ENCODE data around the gene ZSCAN9. TPM values are rescaled to one million over a fixed set of nuclear protein-coding genes. Genes with fewer than 3 reads are reported as not detected.

The ZSCAN9 gene
- total and polyA plus RNA-seq, 2 of the 13 experiments (the other 11 are each of a cell fraction or from before 2014, with no cell fraction given): 14.6 to 17.8 TPM

GRCh38 chr6:28225056-28225834 lies at the start of gene ZSCAN9 (continued):
- TF ChIP-seq, protein P1, sequence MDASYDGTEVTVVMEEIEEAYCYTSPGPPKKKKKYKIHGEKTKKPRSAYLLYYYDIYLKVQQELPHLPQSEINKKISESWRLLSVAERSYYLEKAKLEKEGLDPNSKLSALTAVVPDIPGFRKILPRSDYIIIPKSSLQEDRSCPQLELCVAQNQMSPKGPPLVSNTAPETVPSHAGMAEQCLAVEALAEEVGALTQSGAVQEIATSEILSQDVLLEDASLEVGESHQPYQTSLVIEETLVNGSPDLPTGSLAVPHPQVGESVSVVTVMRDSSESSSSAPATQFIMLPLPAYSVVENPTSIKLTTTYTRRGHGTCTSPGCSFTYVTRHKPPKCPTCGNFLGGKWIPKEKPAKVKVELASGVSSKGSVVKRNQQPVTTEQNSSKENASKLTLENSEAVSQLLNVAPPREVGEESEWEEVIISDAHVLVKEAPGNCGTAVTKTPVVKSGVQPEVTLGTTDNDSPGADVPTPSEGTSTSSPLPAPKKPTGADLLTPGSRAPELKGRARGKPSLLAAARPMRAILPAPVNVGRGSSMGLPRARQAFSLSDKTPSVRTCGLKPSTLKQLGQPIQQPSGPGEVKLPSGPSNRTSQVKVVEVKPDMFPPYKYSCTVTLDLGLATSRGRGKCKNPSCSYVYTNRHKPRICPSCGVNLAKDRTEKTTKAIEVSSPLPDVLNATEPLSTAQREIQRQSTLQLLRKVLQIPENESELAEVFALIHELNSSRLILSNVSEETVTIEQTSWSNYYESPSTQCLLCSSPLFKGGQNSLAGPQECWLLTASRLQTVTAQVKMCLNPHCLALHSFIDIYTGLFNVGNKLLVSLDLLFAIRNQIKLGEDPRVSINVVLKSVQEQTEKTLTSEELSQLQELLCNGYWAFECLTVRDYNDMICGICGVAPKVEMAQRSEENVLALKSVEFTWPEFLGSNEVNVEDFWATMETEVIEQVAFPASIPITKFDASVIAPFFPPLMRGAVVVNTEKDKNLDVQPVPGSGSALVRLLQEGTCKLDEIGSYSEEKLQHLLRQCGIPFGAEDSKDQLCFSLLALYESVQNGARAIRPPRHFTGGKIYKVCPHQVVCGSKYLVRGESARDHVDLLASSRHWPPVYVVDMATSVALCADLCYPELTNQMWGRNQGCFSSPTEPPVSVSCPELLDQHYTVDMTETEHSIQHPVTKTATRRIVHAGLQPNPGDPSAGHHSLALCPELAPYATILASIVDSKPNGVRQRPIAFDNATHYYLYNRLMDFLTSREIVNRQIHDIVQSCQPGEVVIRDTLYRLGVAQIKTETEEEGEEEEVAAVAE (CRISPR knock-in tag; IDR thresholded peaks at IDR 0.05; ENCODE audit: borderline replicate concordance): no peak
- TF ChIP-seq FOXJ3 (CRISPR knock-in tag; IDR thresholded peaks at IDR 0.05; ENCODE audit: borderline replicate concordance) (no peak), ZNF354B (CRISPR knock-in tag; IDR thresholded peaks at IDR 0.05) (no peak), ZNF274 (CRISPR knock-in tag; IDR thresholded peaks at IDR 0.05) (peak; percentile 89; the same call in 1 of the 2 replicates), ZBTB10 (CRISPR knock-in tag; IDR thresholded peaks at IDR 0.05; ENCODE audit: borderline replicate concordance) (peak; percentile 12; the same call in 1 of the 2 replicates), CENPT (CRISPR knock-in tag; IDR thresholded peaks at IDR 0.05; ENCODE audit: low read depth) (no peak), CHCHD3 (CRISPR knock-in tag; IDR thresholded peaks at IDR 0.05) (0 out of 2 replicates have a peak, but pooled peaks have one; percentile 11), RXRA (CRISPR knock-in tag; IDR thresholded peaks at IDR 0.05) (peak; percentile 85), PHF8 (CRISPR knock-in tag; IDR thresholded peaks at IDR 0.05) (peak; percentile 95), CERS6 (CRISPR knock-in tag; IDR thresholded peaks at IDR 0.05) (no peak), EZH2 (conservative IDR thresholded peaks at IDR 0.05; ENCODE audit: low read depth, low read length) (no peak), ATF7-NPFF (CRISPR knock-in tag; IDR thresholded peaks at IDR 0.05; ENCODE audit: low read depth) (peak; percentile 86; the same call in 1 of the 2 replicates), ZNF224 (CRISPR knock-in tag; IDR thresholded peaks at IDR 0.05) (peak; percentile 54; the same call in 1 of the 2 replicates), ZNF138 (CRISPR knock-in tag; IDR thresholded peaks at IDR 0.05; ENCODE audit: low read depth) (peak; percentile 45; the same call in 1 of the 2 replicates), IKZF4 (CRISPR knock-in tag; IDR thresholded peaks at IDR 0.05; ENCODE audit: borderline replicate concordance, low read depth, not compliant biosample characterization) (peak; percentile 58), ZFYVE20 (CRISPR knock-in tag; IDR thresholded peaks at IDR 0.05; ENCODE audit: borderline replicate concordance, low read depth) (0 out of 2 replicates have a peak, but pooled peaks have one; percentile 46)
- TF ChIP-seq, protein P2, sequence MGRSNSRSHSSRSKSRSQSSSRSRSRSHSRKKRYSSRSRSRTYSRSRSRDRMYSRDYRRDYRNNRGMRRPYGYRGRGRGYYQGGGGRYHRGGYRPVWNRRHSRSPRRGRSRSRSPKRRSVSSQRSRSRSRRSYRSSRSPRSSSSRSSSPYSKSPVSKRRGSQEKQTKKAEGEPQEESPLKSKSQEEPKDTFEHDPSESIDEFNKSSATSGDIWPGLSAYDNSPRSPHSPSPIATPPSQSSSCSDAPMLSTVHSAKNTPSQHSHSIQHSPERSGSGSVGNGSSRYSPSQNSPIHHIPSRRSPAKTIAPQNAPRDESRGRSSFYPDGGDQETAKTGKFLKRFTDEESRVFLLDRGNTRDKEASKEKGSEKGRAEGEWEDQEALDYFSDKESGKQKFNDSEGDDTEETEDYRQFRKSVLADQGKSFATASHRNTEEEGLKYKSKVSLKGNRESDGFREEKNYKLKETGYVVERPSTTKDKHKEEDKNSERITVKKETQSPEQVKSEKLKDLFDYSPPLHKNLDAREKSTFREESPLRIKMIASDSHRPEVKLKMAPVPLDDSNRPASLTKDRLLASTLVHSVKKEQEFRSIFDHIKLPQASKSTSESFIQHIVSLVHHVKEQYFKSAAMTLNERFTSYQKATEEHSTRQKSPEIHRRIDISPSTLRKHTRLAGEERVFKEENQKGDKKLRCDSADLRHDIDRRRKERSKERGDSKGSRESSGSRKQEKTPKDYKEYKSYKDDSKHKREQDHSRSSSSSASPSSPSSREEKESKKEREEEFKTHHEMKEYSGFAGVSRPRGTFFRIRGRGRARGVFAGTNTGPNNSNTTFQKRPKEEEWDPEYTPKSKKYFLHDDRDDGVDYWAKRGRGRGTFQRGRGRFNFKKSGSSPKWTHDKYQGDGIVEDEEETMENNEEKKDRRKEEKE (IDR thresholded peaks at IDR 0.05): no peak
